Measurements from ENCODE around the gene ZNF208. TPM values are rescaled to one million over a fixed set of nuclear protein-coding genes. Genes with fewer than 3 reads are reported as not detected.

Gene ZNF208
- total and polyA plus RNA-seq, 2 of the 13 experiments (the other 11 are each of a cell fraction or from before 2014, with no cell fraction given) = not detected

DNA sequence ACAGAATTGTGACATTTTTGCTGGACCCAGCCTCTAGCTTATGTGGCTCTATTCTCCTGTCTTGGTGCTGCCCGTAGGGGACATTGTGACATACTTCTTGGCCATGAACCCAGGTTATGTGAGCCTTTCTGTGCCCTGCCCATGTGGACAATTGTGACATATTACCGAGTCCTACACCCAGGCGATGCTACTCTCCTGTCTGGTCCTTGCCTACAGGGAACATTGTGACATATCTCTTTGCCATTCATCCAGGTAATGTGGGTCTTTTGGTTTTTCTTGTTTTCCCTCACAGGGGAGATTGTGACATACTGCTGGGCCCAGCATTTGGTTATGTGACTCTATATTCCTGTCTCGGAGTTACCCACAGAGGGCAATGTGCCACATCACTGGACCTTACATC is 103.2 kb downstream of the ZNF208 start:
- DNase-seq (ENCODE audit: low spot score) = no peak
- BruUV-seq (replicated peaks) = no TSS peak
- Histone ChIP-seq H3K27ac (ENCODE audit: extremely low read length, insufficient read depth, low read length) (no peak overlapping the region), H3K79me2 (ENCODE audit: insufficient read depth, low read length) (no peaks in the 10 kb centered on the region), H3K36me3 (replicated peaks in 1 of 2; ENCODE audit: control insufficient read depth in 1 of 2, insufficient read depth in 2 of 2, low read length in 2 of 2) (no peaks in the 10 kb centered on the region), H4K20me1 (ENCODE audit: insufficient read depth, low read length) (no peaks in the 10 kb centered on the region), H3K9me3 (ENCODE audit: low read length) (peaks cover 100% of the 10 kb centered on the region), H3K4me3 (replicated peaks in 1 of 3; ENCODE audit: insufficient read depth in 1 of 3, low read depth in 2 of 3, low read length in 3 of 3) (no peak overlapping the region), H3K9ac (ENCODE audit: insufficient read depth, low read depth, low read length) (no peak overlapping the region), H3K4me1 (ENCODE audit: insufficient read depth, low read length) (no peaks in the 10 kb centered on the region), H3K4me2 (ENCODE audit: low read depth, low read length) (no peak overlapping the region), H2AFZ (ENCODE audit: low read length) (no peak overlapping the region), H3K27me3 (ENCODE audit: control insufficient read depth in 1 of 2, insufficient read depth in 2 of 2, low read length in 2 of 2) (no peaks in the 10 kb centered on the region)
- CTCF ChIA-PET (ENCODE audit: low intra/inter-chr PET ratio, low total read pairs) = no interaction called here
- in situ Hi-C loops (cut with HindIII; ENCODE audit: extremely low pct_ligation_motif_present, low pct_unique_long_range_greater_than_20kb) (no loop called here), intact Hi-C loops (cut with micrococcal nuclease; ENCODE audit: unreplicated experiment) (no loop called here)
- 6% methylated on average over 4 of the region's 4 CpGs for WGBS (ENCODE audit: low lambda C conversion rate)
- no peak for ATAC-seq
- no peak for FAIRE-seq
- POLR2A ChIA-PET = no interaction called here
- TF ChIP-seq GZF1 (CRISPR knock-in tag; IDR thresholded peaks at IDR 0.05) (no peak), ZNF326 (CRISPR knock-in tag; IDR thresholded peaks at IDR 0.05; ENCODE audit: borderline replicate concordance) (no peak), SIX4 (CRISPR knock-in tag; IDR thresholded peaks at IDR 0.05) (no peak), NONO (IDR thresholded peaks at IDR 0.05) (no peak), NONO (CRISPR knock-in tag; conservative IDR thresholded peaks at IDR 0.05) (no peak), ZMAT3 (CRISPR knock-in tag; conservative IDR thresholded peaks at IDR 0.05) (no peak), ZNF430 (CRISPR knock-in tag; IDR thresholded peaks at IDR 0.05) (no peak), ZSCAN20 (CRISPR knock-in tag; IDR thresholded peaks at IDR 0.05; ENCODE audit: borderline replicate concordance) (no peak), STAG1 (CRISPR knock-in tag; IDR thresholded peaks at IDR 0.05) (no peak), ZMYM4 (CRISPR knock-in tag; IDR thresholded peaks at IDR 0.05) (no peak), REL (CRISPR knock-in tag; conservative IDR thresholded peaks at IDR 0.05) (no peak), NFE2L2 (IDR thresholded peaks at IDR 0.05; ENCODE audit: low read length) (no peak), FOXC1 (CRISPR knock-in tag; IDR thresholded peaks at IDR 0.05; ENCODE audit: borderline replicate concordance) (no peak), ZNF30 (CRISPR knock-in tag; IDR thresholded peaks at IDR 0.05) (no peak), MYC (CRISPR knock-in tag; IDR thresholded peaks at IDR 0.05; ENCODE audit: borderline replicate concordance) (no peak), ZNF768 (CRISPR knock-in tag; IDR thresholded peaks at IDR 0.05) (no peak)
- TF ChIP-seq, protein P1, sequence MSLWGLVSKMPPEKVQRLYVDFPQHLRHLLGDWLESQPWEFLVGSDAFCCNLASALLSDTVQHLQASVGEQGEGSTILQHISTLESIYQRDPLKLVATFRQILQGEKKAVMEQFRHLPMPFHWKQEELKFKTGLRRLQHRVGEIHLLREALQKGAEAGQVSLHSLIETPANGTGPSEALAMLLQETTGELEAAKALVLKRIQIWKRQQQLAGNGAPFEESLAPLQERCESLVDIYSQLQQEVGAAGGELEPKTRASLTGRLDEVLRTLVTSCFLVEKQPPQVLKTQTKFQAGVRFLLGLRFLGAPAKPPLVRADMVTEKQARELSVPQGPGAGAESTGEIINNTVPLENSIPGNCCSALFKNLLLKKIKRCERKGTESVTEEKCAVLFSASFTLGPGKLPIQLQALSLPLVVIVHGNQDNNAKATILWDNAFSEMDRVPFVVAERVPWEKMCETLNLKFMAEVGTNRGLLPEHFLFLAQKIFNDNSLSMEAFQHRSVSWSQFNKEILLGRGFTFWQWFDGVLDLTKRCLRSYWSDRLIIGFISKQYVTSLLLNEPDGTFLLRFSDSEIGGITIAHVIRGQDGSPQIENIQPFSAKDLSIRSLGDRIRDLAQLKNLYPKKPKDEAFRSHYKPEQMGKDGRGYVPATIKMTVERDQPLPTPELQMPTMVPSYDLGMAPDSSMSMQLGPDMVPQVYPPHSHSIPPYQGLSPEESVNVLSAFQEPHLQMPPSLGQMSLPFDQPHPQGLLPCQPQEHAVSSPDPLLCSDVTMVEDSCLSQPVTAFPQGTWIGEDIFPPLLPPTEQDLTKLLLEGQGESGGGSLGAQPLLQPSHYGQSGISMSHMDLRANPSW (CRISPR knock-in tag; IDR thresholded peaks at IDR 0.05; ENCODE audit: borderline replicate concordance) = no peak

Data from HepG2 (cell line).